Liver (tissue), 3 donors: ENCODE measurements around the gene TEC.

ENCODE experiments used
- CTCF ChIP-seq: fragments of 150-350 bp; IDR thresholded peaks from 2 replicates; pipeline ENCODE4 v1.5.1; 2017; ENCODE audit warnings: improper control_type of control experiment, low read depth, low read length; ENCODE audit not compliant: missing input control
- EGR1 ChIP-seq, 2 donors: IDR thresholded peaks; 2 replicates each; pipeline ENCODE4 v1.6.1; 2016 to 2018; ENCODE audit warnings: antibody characterized with exemption in 2 of 2, low read depth in 2 of 2
- GABPA ChIP-seq, 2 donors: IDR thresholded peaks in 1 of 2; conservative IDR thresholded peaks in 1 of 2; 2 replicates each; pipeline ENCODE4 v1.6.1; 2016; ENCODE audit warnings: antibody characterized with exemption in 2 of 2, mild to moderate bottlenecking in 1 of 2, moderate library complexity in 1 of 2
- NR2F2 ChIP-seq: IDR thresholded peaks from 2 replicates; pipeline ENCODE4 v1.6.1; 2016; ENCODE audit warnings: antibody characterized with exemption
- RAD21 ChIP-seq, 2 donors: IDR thresholded peaks; 2 replicates each; pipeline ENCODE4 v1.6.1; 2016; ENCODE audit warnings: antibody characterized with exemption in 2 of 2, mild to moderate bottlenecking in 2 of 2
- REST ChIP-seq: IDR thresholded peaks from 2 replicates; pipeline ENCODE4 v1.6.1; 2016; ENCODE audit warnings: antibody characterized with exemption, mild to moderate bottlenecking
- TAF1 ChIP-seq: conservative IDR thresholded peaks from 2 replicates; pipeline ENCODE4 v1.6.1; 2016; ENCODE audit warnings: antibody characterized with exemption, mild to moderate bottlenecking
- YY1 ChIP-seq: IDR thresholded peaks from 2 replicates; pipeline ENCODE4 v1.6.1; 2016; ENCODE audit warnings: antibody characterized with exemption, mild to moderate bottlenecking
- ZBTB33 ChIP-seq: IDR thresholded peaks from 2 replicates; pipeline ENCODE4 v1.6.1; 2016; ENCODE audit warnings: antibody characterized with exemption
- donor health status: healthy.
- donor health status: healthy.

GRCh38 chr4:48110452-48110978 lies 159.1 kb downstream of the TEC start:
- TF ChIP-seq CTCF (no peak), GABPA (IDR thresholded peaks at IDR 0.05 in 1 of 2, conservative IDR thresholded peaks at IDR 0.05 in 1 of 2) (no peak), TAF1 (no peak), REST (no peak), NR2F2 (no peak), RAD21 (IDR thresholded peaks at IDR 0.05) (no peak), EGR1 (IDR thresholded peaks at IDR 0.05; ENCODE audit: low read depth in 2 of 2) (no peak), YY1 (no peak), ZBTB33 (no peak)
